HG03520 (cell line): Measurements from ENCODE around the gene MTSS2.

ENCODE experiments used
- ATAC-seq: cut with Tn5 transposase; IDR thresholded peaks from one replicate; pipeline ENCODE4 v1.9.1; 2021; ENCODE audit warnings: mild to moderate bottlenecking, moderate library complexity; ENCODE audit not compliant: unreplicated experiment

Gene MTSS2

GRCh38 chr16:70685938-70686375, at the start of gene MTSS2:
Gene MTSS2, minus strand, starts transcription at chr16:70686053. Its CDS starts 262 bp downstream, at chr16:70685791.
- no peak for ATAC-seq

- ATAC-seq = no peak
Observed at GRCh38 chr16:70735141-70735979, 49.5 kb upstream of the MTSS2 start.

GRCh38 chr16:70734522-70735095, 48.8 kb upstream of the MTSS2 start:
- no peak for ATAC-seq

GRCh38 chr16:70730944-70731343, 45.1 kb upstream of the MTSS2 start:
- ATAC-seq = no peak

GRCh38 chr16:70730031-70730430, 44.2 kb upstream of the MTSS2 start:
- no peak for ATAC-seq

GRCh38 chr16:70729292-70729691, 43.4 kb upstream of the MTSS2 start:
- ATAC-seq = no peak

GRCh38 chr16:70728150-70728549, 42.3 kb upstream of the MTSS2 start:
- no peak for ATAC-seq

- ATAC-seq = no peak
Observed at GRCh38 chr16:70726892-70727361, 41.1 kb upstream of the MTSS2 start.

- no peak for ATAC-seq
Observed at GRCh38 chr16:70725912-70726828, 40.3 kb upstream of the MTSS2 start.

- ATAC-seq = no peak
Observed at GRCh38 chr16:70725024-70725911, 39.4 kb upstream of the MTSS2 start.

GRCh38 chr16:70724146-70725023, 38.5 kb upstream of the MTSS2 start:
- ATAC-seq = no peak

GRCh38 chr16:70723740-70724145, 37.9 kb upstream of the MTSS2 start:
- no peak for ATAC-seq

- ATAC-seq = no peak
Observed at GRCh38 chr16:70721202-70721963, 35.5 kb upstream of the MTSS2 start.

GRCh38 chr16:70720425-70721201, 34.8 kb upstream of the MTSS2 start:
- ATAC-seq = no peak

- ATAC-seq = no peak
Observed at GRCh38 chr16:70717065-70717464, 31.2 kb upstream of the MTSS2 start.

- no peak for ATAC-seq
Observed at GRCh38 chr16:70715860-70716357, 30.1 kb upstream of the MTSS2 start.

GRCh38 chr16:70715055-70715858, 29.4 kb upstream of the MTSS2 start:
- ATAC-seq = no peak
